Measurements from ENCODE around the gene SFXN3.

GRCh38 chr10:101031128-101031795, at the start of gene SFXN3, which contains the start of gene PDZD7:
- no peak for TF ChIP-seq CTCF (IDR thresholded peaks at IDR 0.05)
- TF ChIP-seq POLR2A (IDR thresholded peaks at IDR 0.05): peak in 1 of 2 donors; percentile 70
